Measurements from ENCODE around the gene PHACTR3. TPM values are rescaled to one million over a fixed set of nuclear protein-coding genes. Genes with fewer than 3 reads are reported as not detected.

Gene PHACTR3
- total and polyA plus RNA-seq, 2 of the 8 experiments (the other 6 are each of a cell fraction or from before 2014, with no cell fraction given): 0.05 to 0.13 TPM

- Histone ChIP-seq H3K9ac (replicated peaks in 1 of 4; ENCODE audit: extremely low read depth in 1 of 4, low read depth in 3 of 4, low read length in 3 of 4) (no peak overlapping the region), H2BK120ac (replicated peaks; ENCODE audit: low read depth, low read length) (no peak overlapping the region), H4K20me1 (replicated peaks in 1 of 2; ENCODE audit: control insufficient read depth in 1 of 2, insufficient read depth in 2 of 2, low read length in 2 of 2) (no peaks in the 10 kb centered on the region), H3K4me3 (ENCODE audit: extremely low read depth in 1 of 4, insufficient read depth in 2 of 4, low read depth in 3 of 4, low read length in 4 of 4) (no peak overlapping the region), H2AK5ac (ENCODE audit: low read depth, low read length) (no peak overlapping the region), H3K4me1 (replicated peaks in 1 of 4; ENCODE audit: control insufficient read depth in 3 of 4, insufficient read depth in 4 of 4, low read length in 3 of 4) (no peaks in the 10 kb centered on the region), H3K18ac (ENCODE audit: extremely low read depth, low read length) (no peak overlapping the region), H3K27me3 (replicated peaks in 1 of 4; ENCODE audit: control insufficient read depth in 3 of 4, extremely low read depth in 1 of 4, insufficient read depth in 3 of 4, low read length in 3 of 4) (no peaks in the 10 kb centered on the region), H3K27ac (ENCODE audit: low read depth, low read length) (no peak overlapping the region), H2BK5ac (ENCODE audit: low read depth, low read length) (no peak overlapping the region), H3K79me1 (ENCODE audit: low read depth, low read length) (no peaks in the 10 kb centered on the region), H3K56ac (replicated peaks; ENCODE audit: insufficient read length, low read depth, low read length) (no peak overlapping the region), H3K14ac (ENCODE audit: insufficient read length) (no peak overlapping the region), H4K91ac (replicated peaks; ENCODE audit: insufficient read length, low read length) (no peak overlapping the region), H3K23ac (ENCODE audit: insufficient read length) (no peak overlapping the region), H4K5ac (ENCODE audit: insufficient read length, low read depth, low read length) (no peak overlapping the region), H3K4me2 (ENCODE audit: insufficient read depth in 1 of 2, low read depth in 2 of 2, low read length in 2 of 2) (no peak overlapping the region), H3K4ac (replicated peaks; ENCODE audit: insufficient read length, low read depth, low read length) (no peak overlapping the region), H2BK12ac (ENCODE audit: low read depth, low read length) (no peak overlapping the region), H3K36me3 (ENCODE audit: control insufficient read depth in 2 of 4, insufficient read depth in 4 of 4, low read length in 3 of 4) (no peaks in the 10 kb centered on the region), H3K23me2 (ENCODE audit: low read depth, low read length) (no peaks in the 10 kb centered on the region), H2BK15ac (ENCODE audit: low read length) (no peak overlapping the region), H2BK20ac (ENCODE audit: low read length) (no peak overlapping the region), H3K79me2 (ENCODE audit: control insufficient read depth in 1 of 2, insufficient read depth in 2 of 2, low read length in 2 of 2) (no peaks in the 10 kb centered on the region), H4K8ac (ENCODE audit: extremely low read depth, insufficient read depth, low read length) (no peak overlapping the region), H3K9me3 (ENCODE audit: insufficient read depth in 2 of 2, low read depth in 1 of 2, low read length in 1 of 2) (peaks cover 79 to 97% of the 10 kb centered on the region in 2 experiments), H2AFZ (ENCODE audit: low read length) (no peak overlapping the region)
- WGBS, 2 experiments (ENCODE audit: extremely low coverage in 1 of 2, insufficient coverage in 1 of 2, insufficient read length in 1 of 2, insufficient replicate concordance in 2 of 2, low coverage in 1 of 2, low lambda C conversion rate in 2 of 2, missing lambda C conversion rate in 1 of 2): 90% methylated on average over 8 of the region's 8 CpGs; no CpG with 5 or more reads in 1 of the 2 experiments
- ChIA-PET POLR2A (ENCODE audit: partially characterized antibody) (no interaction called here), CTCF (ENCODE audit: partially characterized antibody) (no interaction called here)
- DNase-seq (ENCODE audit: low read depth in 1 of 2, low spot score in 2 of 2): no peak
- FAIRE-seq: no peak
- TF ChIP-seq MAX (IDR thresholded peaks at IDR 0.05) (no peak), MAFK (IDR thresholded peaks at IDR 0.05; ENCODE audit: low read depth, low read length) (no peak), YY1 (IDR thresholded peaks at IDR 0.05; ENCODE audit: low read depth, low read length) (no peak), TCF12 (IDR thresholded peaks at IDR 0.05; ENCODE audit: low read depth, low read length) (no peak), KDM5A (IDR thresholded peaks at IDR 0.05; ENCODE audit: low read length) (no peak), POLR2A (IDR thresholded peaks at IDR 0.05; ENCODE audit: control extremely low read depth in 1 of 2, low read depth in 2 of 2, low read length in 2 of 2) (no peak), EGR1 (IDR thresholded peaks at IDR 0.05; ENCODE audit: borderline replicate concordance, low read depth, low read length) (no peak), ATF2 (IDR thresholded peaks at IDR 0.05; ENCODE audit: low read length) (no peak), RXRA (IDR thresholded peaks at IDR 0.05; ENCODE audit: insufficient read depth, low read depth, low read length) (no peak), PHF8 (conservative IDR thresholded peaks at IDR 0.05; ENCODE audit: low read depth, low read length) (no peak), SAP30 (IDR thresholded peaks at IDR 0.05; ENCODE audit: insufficient read depth, insufficient replicate concordance, low read length) (no peak), ATF3 (IDR thresholded peaks at IDR 0.05; ENCODE audit: insufficient read depth, low read depth, low read length) (no peak)
Measured at GRCh38 chr20:59678951-59679350, 74.6 kb downstream of the PHACTR3 start.
